Body of pancreas (tissue), 4 donors: ENCODE data around the gene TRIP13.

Source experiments
- POLR2A ChIP-seq, 3 donors: fragments of 450-650 bp; IDR thresholded peaks; one replicate each; pipeline ENCODE4 v1.6.1; 2016; ENCODE audit warnings: antibody characterized with exemption in 3 of 3, mild to moderate bottlenecking in 2 of 3
- TF ChIP-seq, protein P1 (sequence below), 7 experiments: fragments of 450-650 bp in 4 of 7; fragments of 200-600 bp in 3 of 7; sonication (generic) in 3 of 7; IDR thresholded peaks; one replicate each; pipeline ENCODE4 v1.5.1; 2016 to 2019; ENCODE audit warnings: antibody characterized with exemption in 7 of 7

DNA sequence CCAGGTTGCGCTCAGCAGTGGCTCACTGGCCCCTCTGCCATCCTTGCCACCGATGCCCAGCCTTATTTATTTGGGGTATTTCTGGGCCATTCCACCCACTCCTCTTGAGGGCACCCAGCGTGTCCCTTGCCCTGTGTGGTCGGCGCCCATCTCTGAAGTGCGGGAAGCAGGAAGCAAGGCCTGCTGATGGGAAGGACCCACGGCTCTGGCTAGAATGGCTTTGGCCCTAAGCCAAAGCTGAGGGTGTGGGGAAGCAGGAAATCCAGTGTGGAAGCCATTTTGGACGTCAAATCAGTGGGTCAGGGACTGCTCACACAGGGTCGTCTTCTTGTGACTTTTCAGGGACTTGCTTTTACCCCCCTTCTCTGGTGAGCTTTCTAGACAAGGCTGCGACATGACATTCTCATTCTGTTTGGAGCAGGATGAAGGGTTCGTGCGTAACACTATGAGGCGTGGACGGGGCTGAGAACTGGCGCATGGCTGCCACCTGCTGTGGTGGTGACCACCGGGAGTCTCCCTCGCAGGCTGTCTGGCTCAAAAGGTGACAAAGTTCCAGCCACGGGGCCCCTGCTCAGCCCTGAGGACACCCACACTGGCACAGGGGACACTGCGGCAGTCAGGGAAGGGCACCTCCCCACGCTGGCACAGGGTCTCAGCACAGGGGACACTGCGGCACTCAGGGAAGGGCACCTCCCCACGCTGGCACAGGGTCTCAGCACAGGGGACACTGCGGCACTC lies 65.2 kb downstream of the TRIP13 start:
- TF ChIP-seq, protein P1, sequence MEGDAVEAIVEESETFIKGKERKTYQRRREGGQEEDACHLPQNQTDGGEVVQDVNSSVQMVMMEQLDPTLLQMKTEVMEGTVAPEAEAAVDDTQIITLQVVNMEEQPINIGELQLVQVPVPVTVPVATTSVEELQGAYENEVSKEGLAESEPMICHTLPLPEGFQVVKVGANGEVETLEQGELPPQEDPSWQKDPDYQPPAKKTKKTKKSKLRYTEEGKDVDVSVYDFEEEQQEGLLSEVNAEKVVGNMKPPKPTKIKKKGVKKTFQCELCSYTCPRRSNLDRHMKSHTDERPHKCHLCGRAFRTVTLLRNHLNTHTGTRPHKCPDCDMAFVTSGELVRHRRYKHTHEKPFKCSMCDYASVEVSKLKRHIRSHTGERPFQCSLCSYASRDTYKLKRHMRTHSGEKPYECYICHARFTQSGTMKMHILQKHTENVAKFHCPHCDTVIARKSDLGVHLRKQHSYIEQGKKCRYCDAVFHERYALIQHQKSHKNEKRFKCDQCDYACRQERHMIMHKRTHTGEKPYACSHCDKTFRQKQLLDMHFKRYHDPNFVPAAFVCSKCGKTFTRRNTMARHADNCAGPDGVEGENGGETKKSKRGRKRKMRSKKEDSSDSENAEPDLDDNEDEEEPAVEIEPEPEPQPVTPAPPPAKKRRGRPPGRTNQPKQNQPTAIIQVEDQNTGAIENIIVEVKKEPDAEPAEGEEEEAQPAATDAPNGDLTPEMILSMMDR (IDR thresholded peaks at IDR 0.05), result no peak
- no peak for TF ChIP-seq POLR2A (IDR thresholded peaks at IDR 0.05)
